A549 treated with CORT108297 at 1 μM for 4 hours (cell line): Measurements from ENCODE around the gene ZNF248. TPM values are rescaled to one million over a fixed set of nuclear protein-coding genes. Genes with fewer than 3 reads are reported as not detected.

Experiments used
- total RNA-seq: library from RNA; stranded (reverse); fragments of 200-300 nt; extraction: Qiagen RNA extraction; gene quantifications from 5 replicates; pipeline ENCODE4 v1.2.3, GENCODE V29; 2022

The ZNF248 gene
- 3.5 to 4.5 TPM (median 4.5 TPM) in 5 replicates for total RNA-seq

DNA sequence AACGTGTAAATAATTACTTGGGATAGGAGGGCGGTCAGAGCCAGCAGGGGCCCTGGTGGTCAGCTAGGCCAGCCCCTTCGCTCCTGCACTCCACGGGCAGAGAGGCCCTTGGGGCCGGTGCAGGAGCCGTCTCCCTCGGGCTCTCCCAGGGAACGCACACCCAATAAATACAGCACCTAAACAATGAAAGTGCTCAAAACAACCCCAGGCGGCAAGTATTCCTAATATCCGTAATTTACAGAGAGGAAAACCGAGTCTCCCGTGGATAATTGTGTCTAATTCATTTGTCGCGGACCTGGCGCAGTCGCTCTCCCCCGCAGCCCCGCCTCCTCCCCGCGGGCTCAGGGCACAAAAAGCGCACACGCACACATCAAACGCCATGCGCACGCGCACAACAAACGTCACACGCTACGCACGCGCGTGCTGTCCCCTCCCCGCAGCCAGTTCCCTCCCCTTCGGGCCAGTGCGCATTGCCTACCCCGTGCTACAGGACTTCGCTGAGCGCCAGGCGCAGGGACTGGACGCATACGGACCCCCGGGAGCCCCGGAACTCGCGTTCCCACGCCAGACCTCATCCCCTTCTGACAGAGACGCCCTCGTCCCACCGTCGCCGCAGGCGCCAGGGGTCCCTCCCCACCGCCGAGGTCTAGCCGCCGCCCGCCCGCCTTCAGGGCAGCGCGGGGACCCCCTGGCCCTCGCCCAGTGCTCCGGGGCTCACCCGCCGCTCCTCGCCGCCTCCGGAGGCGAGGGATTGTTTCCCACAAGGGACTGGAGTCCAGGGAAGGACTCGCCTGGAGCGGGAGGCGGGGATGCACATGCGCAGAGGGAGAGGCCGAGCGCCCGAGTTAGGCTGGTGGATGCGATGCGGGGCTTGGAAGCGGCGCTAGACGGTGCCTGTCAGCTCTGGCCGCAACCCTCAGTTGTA, at the start of gene ZNF248:
Gene ZNF248 (minus strand): TSS at position 324 of the 925 bp plus-strand sequence. CDS start 1,300 bp downstream, outside the sequence.

Other genes starting within 250 kb of the ZNF248 start
- 1.0 to 2.0 TPM (median 1.8 TPM) in 5 replicates for gene ZNF25, start 119.0 kb upstream of the ZNF248 start, total RNA-seq
- 6.9 to 9.7 TPM (median 8.8 TPM) in 5 replicates for gene ZNF33A, start 153.1 kb upstream of the ZNF248 start, total RNA-seq
- gene ZNF37A, start 236.7 kb upstream of the ZNF248 start, total RNA-seq = 4.5 to 7.4 TPM (median 6.3 TPM) in 5 replicates